Astrocyte (in vitro differentiated cells and primary cell): ENCODE data around the gene SMIM9. TPM values are rescaled to one million over a fixed set of nuclear protein-coding genes. Genes with fewer than 3 reads are reported as not detected.
"Not testable (repeated sequence)": the region's sequence is repeated elsewhere in the genome, so short reads cannot be mapped to it uniquely, and the experiment has no call there.

Source experiments
- DNase-seq: peaks from one replicate; pipeline ENCODE4 v3.0.0-alpha.2; 2010; ENCODE audit warnings: low read depth
- FAIRE-seq: peaks from 2 replicates; lab custom pipeline; 2011; peaks lifted over from hg19 to GRCh38; lab: Jason Lieb, UNC
- H2AFZ ChIP-seq: 2 replicates; pipeline ENCODE4 v1.6.0; 2012; ENCODE audit warnings: low read depth, low read length, inconsistent platforms
- H3K27ac ChIP-seq: 2 replicates; pipeline ENCODE4 v1.5.1; 2011; ENCODE audit warnings: low read depth, low read length, inconsistent platforms
- H3K27me3 ChIP-seq: 2 replicates; pipeline ENCODE4 v1.6.0; 2011; ENCODE audit warnings: low read length, inconsistent platforms; ENCODE audit not compliant: insufficient read depth
- H3K36me3 ChIP-seq: 2 replicates; pipeline ENCODE4 v1.5.1; 2011; ENCODE audit warnings: low read length, inconsistent platforms; ENCODE audit not compliant: insufficient read depth
- H3K4me1 ChIP-seq: 2 replicates; pipeline ENCODE4 v1.5.1; 2011; ENCODE audit warnings: low read length, inconsistent platforms; ENCODE audit not compliant: insufficient read depth
- H3K4me2 ChIP-seq: 2 replicates; pipeline ENCODE4 v1.6.0; 2012; ENCODE audit warnings: low read length, inconsistent platforms
- H3K4me3 ChIP-seq: 2 replicates; pipeline ENCODE4 v1.5.1; 2011; ENCODE audit warnings: low read depth, mild to moderate bottlenecking, low read length, inconsistent platforms; ENCODE audit not compliant: insufficient read depth
- H3K79me2 ChIP-seq: 2 replicates; pipeline ENCODE4 v1.6.0; 2012; ENCODE audit warnings: mild to moderate bottlenecking, low read length, inconsistent platforms; ENCODE audit not compliant: insufficient read depth
- H3K9ac ChIP-seq: 2 replicates; pipeline ENCODE4 v1.6.0; 2012; ENCODE audit warnings: mild to moderate bottlenecking, low read length, inconsistent platforms
- H3K9me3 ChIP-seq: 2 replicates; pipeline ENCODE4 v1.5.1; 2012; ENCODE audit warnings: low read depth, mild to moderate bottlenecking, low read length, inconsistent platforms; ENCODE audit not compliant: insufficient read depth
- H4K20me1 ChIP-seq: 2 replicates; pipeline ENCODE4 v1.6.0; 2012; ENCODE audit warnings: low read length, inconsistent platforms; ENCODE audit not compliant: insufficient read depth
- H3K27ac Mint-ChIP-seq: one replicate; pipeline ENCODE4 v1.8.0; 2021; ENCODE audit warnings: mild to moderate bottlenecking, mixed read lengths; ENCODE audit not compliant: unreplicated experiment
- H3K27me3 Mint-ChIP-seq: one replicate; pipeline ENCODE4 v1.8.0; 2021; ENCODE audit warnings: low read depth, mixed read lengths; ENCODE audit not compliant: unreplicated experiment
- H3K36me3 Mint-ChIP-seq: one replicate; pipeline ENCODE4 v1.8.0; 2021; ENCODE audit warnings: low read depth, mixed read lengths; ENCODE audit not compliant: unreplicated experiment
- H3K4me1 Mint-ChIP-seq: one replicate; pipeline ENCODE4 v1.8.0; 2021; ENCODE audit warnings: low read depth, mixed read lengths; ENCODE audit not compliant: unreplicated experiment
- H3K4me3 Mint-ChIP-seq: one replicate; pipeline ENCODE4 v1.8.0; 2021; ENCODE audit warnings: mild to moderate bottlenecking, moderate library complexity, mixed read lengths; ENCODE audit not compliant: unreplicated experiment
- H3K9me3 Mint-ChIP-seq: one replicate; pipeline ENCODE4 v1.8.0; 2021; ENCODE audit warnings: mild to moderate bottlenecking, mixed read lengths; ENCODE audit not compliant: unreplicated experiment
- EZH2 ChIP-seq: IDR thresholded peaks from 2 replicates; pipeline ENCODE4 v1.6.1; 2012; ENCODE audit warnings: mild to moderate bottlenecking, low read length, inconsistent platforms; ENCODE audit not compliant: insufficient read depth
- total RNA-seq: library from RNA; stranded (reverse); gene quantifications from 2 replicates; pipeline ENCODE4 v1.2.1, GENCODE V29; 2021
- TF ChIP-seq, protein P1 (sequence below): IDR thresholded peaks from 2 replicates; pipeline ENCODE4 v1.5.1; 2011; ENCODE audit warnings: low read depth, mild to moderate bottlenecking, inconsistent platforms, low read length, moderate library complexity; ENCODE audit not compliant: insufficient read depth

Gene SMIM9
- total RNA-seq, 1 donor from 2014 or later, result not detected

DNA sequence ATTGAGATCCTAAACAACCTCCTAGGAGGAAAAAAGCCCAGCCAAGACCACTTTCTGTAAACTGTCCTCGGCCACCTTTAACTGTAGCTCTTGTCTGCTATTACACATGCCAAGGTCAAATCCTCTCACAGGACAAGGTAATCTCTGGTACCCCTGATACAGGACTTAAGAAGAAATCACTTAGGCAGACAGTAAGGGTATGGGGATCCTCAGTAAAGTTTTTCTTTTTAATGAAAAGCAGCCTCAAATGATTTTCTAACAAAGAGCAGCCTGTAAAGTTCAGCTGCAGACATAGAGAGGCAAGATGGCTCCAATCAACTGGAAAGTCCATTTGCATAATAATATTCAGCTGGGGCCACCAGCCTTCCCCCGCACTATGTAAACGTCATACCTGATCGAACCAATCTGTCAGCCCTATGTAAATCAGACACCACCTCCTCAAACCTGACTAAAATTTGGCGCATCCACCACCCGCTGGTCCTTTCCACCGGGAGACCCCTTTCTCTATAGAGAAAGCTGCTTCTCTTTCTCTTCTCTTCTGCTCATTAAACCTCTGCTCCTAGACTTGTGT, 14.6 kb downstream of the SMIM9 start:
- H3K9me3 ChIP-seq, result no peaks in the 10 kb centered on the region
- Mint-ChIP-seq H3K27ac (no peak overlapping the region), H3K4me3 (no peak overlapping the region)

DNA sequence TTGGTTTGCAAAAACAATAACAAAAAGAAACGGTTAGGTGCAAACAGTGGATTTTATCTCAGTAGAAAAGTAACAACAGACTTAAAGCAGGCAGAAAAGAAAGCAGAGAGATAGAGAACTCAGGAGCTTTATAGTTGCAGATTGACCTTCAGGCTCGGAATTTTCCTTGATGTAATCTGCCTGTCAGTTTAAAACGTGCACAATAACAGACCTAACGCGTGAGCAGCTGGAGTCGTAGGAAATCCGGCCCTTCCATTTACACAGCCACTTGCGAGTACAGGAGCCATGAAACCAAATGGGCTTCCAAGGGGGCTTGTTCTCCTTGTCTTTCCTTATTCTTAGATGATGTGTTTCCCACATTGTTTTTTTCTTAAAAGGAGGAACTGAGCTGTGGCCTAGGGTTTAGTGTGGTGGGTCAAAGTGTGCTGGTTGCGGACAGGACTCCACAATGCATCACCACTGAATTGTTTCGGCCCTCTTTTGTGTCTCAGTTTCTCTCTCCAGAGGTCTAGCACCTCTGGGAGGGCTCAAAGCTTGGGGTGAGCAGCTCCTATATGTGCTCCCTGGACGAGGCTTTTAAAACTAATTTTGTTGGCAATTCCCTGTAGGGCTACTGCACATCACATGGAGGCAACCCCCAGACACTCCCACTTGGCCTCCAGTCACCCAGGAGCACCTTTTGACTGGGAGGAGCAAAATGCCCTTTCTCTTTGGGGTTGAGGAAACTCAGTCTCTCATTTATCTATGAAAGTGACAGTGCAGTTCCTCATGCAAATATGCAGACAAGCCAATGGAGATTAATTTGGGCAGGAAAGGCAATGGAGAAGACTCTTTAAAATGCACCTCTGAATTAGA, 15.3 kb downstream of the SMIM9 start:
- no peak overlapping the region for H2AFZ ChIP-seq
- H3K4me1 ChIP-seq, result no peaks in the 10 kb centered on the region
- no peak for FAIRE-seq
- H3K4me3 ChIP-seq, result no peak overlapping the region
- no peaks in the 10 kb centered on the region for H3K36me3 Mint-ChIP-seq
- no peak for TF ChIP-seq EZH2
- TF ChIP-seq, protein P1, sequence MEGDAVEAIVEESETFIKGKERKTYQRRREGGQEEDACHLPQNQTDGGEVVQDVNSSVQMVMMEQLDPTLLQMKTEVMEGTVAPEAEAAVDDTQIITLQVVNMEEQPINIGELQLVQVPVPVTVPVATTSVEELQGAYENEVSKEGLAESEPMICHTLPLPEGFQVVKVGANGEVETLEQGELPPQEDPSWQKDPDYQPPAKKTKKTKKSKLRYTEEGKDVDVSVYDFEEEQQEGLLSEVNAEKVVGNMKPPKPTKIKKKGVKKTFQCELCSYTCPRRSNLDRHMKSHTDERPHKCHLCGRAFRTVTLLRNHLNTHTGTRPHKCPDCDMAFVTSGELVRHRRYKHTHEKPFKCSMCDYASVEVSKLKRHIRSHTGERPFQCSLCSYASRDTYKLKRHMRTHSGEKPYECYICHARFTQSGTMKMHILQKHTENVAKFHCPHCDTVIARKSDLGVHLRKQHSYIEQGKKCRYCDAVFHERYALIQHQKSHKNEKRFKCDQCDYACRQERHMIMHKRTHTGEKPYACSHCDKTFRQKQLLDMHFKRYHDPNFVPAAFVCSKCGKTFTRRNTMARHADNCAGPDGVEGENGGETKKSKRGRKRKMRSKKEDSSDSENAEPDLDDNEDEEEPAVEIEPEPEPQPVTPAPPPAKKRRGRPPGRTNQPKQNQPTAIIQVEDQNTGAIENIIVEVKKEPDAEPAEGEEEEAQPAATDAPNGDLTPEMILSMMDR, result no peak
- H3K9me3 Mint-ChIP-seq, result no peaks in the 10 kb centered on the region
- H3K27ac Mint-ChIP-seq, result no peak overlapping the region
- no peaks in the 10 kb centered on the region for H3K27me3 ChIP-seq
- H4K20me1 ChIP-seq, result no peaks in the 10 kb centered on the region
- H3K79me2 ChIP-seq, result no peaks in the 10 kb centered on the region
- no peak overlapping the region for H3K4me3 Mint-ChIP-seq
- no peak overlapping the region for H3K4me2 ChIP-seq
- H3K36me3 ChIP-seq, result no peaks in the 10 kb centered on the region
- no peaks in the 10 kb centered on the region for H3K27me3 Mint-ChIP-seq
- no peak for DNase-seq
- H3K9ac ChIP-seq, result no peak overlapping the region
- H3K9me3 ChIP-seq, result no peaks in the 10 kb centered on the region
- H3K4me1 Mint-ChIP-seq, result no peaks in the 10 kb centered on the region
- no peak overlapping the region for H3K27ac ChIP-seq

More for the DNA sequence above, 14.6 kb downstream of the SMIM9 start:
- H3K36me3 Mint-ChIP-seq, result no peaks in the 10 kb centered on the region
- H3K79me2 ChIP-seq, result no peaks in the 10 kb centered on the region
- H3K4me1 ChIP-seq, result no peaks in the 10 kb centered on the region
- H2AFZ ChIP-seq, result no peak overlapping the region
- H3K4me3 ChIP-seq, result no peak overlapping the region
- TF ChIP-seq, protein P1, result no peak
- no peak for TF ChIP-seq EZH2
- no peaks in the 10 kb centered on the region for H3K4me1 Mint-ChIP-seq
- FAIRE-seq, result peak; percentile 20
- H3K27me3 ChIP-seq, result no peaks in the 10 kb centered on the region
- no peaks in the 10 kb centered on the region for H3K9me3 Mint-ChIP-seq
- no peak overlapping the region for H3K27ac ChIP-seq
- no peak for DNase-seq
- no peaks in the 10 kb centered on the region for H3K27me3 Mint-ChIP-seq
- H4K20me1 ChIP-seq, result no peaks in the 10 kb centered on the region
- no peak overlapping the region for H3K4me2 ChIP-seq
- no peak overlapping the region for H3K9ac ChIP-seq
- no peaks in the 10 kb centered on the region for H3K36me3 ChIP-seq

DNA sequence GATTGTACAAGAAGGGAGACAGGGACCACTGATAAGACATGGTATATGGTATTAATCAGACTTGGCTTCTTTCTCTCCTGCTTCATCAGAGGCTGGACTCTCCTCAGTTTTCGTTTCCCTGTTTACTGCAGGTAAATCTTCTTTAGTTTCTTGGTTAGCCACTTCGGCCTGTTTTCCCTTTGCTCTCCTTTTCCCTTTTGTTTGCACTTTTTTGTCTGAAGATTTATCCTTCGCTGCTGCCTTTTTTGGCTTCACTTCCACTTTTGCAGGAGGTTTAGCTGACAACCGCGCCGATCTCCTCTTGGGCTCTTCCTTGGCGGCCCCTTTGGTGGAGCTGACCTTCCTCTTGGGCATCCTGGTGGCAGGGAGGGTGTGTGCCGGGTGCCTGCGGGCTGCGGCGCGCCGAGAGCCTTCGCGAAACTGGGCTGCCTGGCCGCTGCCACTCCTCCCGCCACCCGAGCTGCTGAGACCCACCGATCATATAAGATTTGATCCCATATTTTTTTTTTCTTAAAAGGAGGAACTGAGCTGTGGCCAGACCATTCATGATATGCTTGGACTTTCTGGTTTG, 17.3 kb downstream of the SMIM9 start:
- H3K27me3 Mint-ChIP-seq, H3K4me1 Mint-ChIP-seq, DNase-seq, H3K27me3 ChIP-seq, H3K4me3 ChIP-seq, H3K79me2 ChIP-seq, H3K36me3 ChIP-seq, H3K36me3 Mint-ChIP-seq, FAIRE-seq, H3K4me1 ChIP-seq, H4K20me1 ChIP-seq, H3K9me3 Mint-ChIP-seq, H3K27ac ChIP-seq, H3K4me2 ChIP-seq, H3K9ac ChIP-seq, H2AFZ ChIP-seq, H3K9me3 ChIP-seq, H3K4me3 Mint-ChIP-seq, H3K27ac Mint-ChIP-seq: not testable (repeated sequence)

DNA sequence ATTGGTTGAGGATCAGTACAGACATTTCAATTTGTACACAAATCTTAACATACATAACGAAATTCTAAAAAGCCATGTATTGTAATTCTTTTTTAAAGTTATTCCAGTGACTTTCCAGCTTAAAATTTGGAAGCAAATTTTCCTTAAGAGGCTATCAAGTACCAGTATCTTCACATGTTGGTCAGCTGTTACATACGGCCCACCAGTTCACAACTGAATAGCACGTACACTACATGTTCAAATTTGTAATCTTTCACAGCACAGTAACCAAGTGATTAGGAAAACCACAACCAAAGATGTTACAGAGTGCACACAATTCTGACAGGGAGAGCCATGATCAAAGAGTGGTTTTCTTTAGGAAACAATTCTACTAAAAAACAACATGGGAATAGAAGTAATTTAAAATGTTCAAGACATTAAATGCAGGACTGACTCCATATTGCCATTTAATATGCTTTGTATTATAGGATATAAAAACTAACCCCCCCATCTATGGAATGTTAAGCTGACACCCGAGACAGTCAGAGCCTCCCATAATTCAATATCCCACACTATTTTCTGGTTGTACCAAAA, 18.1 kb downstream of the SMIM9 start:
- H3K27me3 ChIP-seq, DNase-seq, H3K9me3 ChIP-seq, H3K27ac ChIP-seq, H2AFZ ChIP-seq, H3K4me1 ChIP-seq, FAIRE-seq, H3K79me2 ChIP-seq, H3K4me2 ChIP-seq, H3K4me1 Mint-ChIP-seq, H3K4me3 ChIP-seq, H4K20me1 ChIP-seq, H3K9me3 Mint-ChIP-seq, H3K27ac Mint-ChIP-seq, H3K9ac ChIP-seq, H3K36me3 ChIP-seq, H3K4me3 Mint-ChIP-seq, H3K27me3 Mint-ChIP-seq, H3K36me3 Mint-ChIP-seq: not testable (repeated sequence)
